LNCaP clone FGC (cell line): Measurements from ENCODE around the gene APOBEC3F.
"Not testable (repeated sequence)": the region's sequence is repeated elsewhere in the genome, so short reads cannot be mapped to it uniquely, and the experiment has no call there.

Experiments used
- DNase-seq: peaks from one replicate; pipeline ENCODE4 v3.0.0-alpha.2; 2011; ENCODE audit warnings: low read depth
- H3K4me3 ChIP-seq: 2 replicates; pipeline ENCODE4 v1.5.1; 2011; ENCODE audit warnings: mild to moderate bottlenecking, low read depth, low read length, control low read depth
- CTCF ChIP-seq: IDR thresholded peaks from 2 replicates; pipeline ENCODE4 v1.5.1; 2012; ENCODE audit warnings: mild to moderate bottlenecking; ENCODE audit not compliant: control insufficient read depth, insufficient read depth; ENCODE audit errors: extremely low read depth

Gene APOBEC3F

DNA sequence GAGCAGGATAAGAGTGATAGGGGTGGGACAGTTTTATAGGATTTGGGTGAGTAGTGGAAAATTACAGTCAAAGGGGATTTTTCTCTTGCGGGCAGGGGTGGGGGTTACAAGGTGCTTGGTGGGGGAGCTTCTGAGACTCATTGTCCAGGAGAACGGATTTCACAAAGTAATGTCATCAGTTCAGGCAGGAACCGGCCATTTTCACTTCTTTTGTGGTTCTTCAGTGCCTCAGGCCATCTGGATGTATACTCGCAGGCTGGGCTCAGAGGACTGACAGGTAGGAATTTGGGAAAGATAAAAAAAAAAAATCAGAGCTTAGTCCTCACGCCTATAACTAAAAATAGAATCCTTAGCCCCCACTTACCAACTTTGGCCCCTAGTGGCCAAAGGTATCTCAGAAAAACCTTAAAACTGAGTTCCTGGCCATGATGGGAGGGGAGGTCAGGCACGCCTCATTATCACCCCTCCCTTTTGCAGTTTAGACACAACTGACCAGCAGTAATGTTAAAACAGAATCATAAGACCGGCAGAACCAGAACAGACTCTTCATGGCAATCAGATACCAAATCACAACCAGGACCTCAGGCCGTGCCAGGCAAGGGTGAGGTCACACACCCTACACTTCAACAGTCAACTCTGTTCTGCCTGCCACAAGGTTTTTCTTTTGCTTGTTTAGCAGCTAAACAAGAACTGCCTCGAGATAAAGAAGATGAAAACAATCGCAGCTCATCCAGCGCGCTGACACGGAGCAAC, 27.5 kb downstream of the APOBEC3F start:
- H3K4me3 ChIP-seq: no peak overlapping the region
- peak; percentile 13 for DNase-seq
- TF ChIP-seq CTCF: no peak

GRCh38 chr22:39070186-39070585, 29.5 kb downstream of the APOBEC3F start:
- no peak overlapping the region for H3K4me3 ChIP-seq
- TF ChIP-seq CTCF: no peak
- DNase-seq: no peak

DNA sequence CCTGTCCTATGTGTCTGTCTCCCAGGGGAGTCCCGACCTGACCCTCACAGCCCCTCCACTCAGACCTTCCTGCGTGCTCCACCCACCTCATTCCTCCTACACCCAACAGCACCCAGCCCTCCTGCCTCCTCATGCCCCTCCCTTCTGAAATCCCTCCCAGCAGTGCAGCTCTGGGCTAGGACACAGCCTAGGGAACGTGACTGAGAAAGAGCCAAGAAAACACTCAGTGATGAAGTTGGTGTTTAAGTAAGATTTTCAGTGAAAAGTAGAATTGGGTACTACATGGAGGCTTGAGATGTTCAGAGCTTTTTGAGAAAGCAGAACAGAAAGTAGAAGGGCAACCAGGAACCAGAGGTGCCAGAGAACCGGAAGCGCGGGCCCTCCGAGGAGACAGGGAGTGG, 31.9 kb downstream of the APOBEC3F start:
- H3K4me3 ChIP-seq, DNase-seq: not testable (repeated sequence)

DNA sequence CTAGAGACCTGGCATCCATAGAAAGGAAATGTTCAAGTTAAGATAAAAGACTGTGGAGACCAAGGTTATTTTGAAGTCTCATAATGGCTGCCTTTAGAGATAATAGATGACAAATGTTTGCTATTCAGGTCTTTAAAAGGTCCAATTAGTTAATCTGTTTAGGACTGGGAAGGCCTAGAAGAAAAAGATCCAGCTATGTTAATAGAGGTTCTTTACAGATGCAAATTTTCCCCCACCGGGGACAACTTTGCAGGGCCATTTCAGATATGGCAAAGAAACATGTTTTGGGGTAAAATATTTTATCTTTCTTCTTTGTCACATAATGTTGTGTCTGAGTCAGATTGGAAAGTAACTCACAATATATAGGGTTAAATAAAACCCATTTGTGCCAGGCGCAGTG, 33.3 kb downstream of the APOBEC3F start:
- no peak for TF ChIP-seq CTCF
- DNase-seq: no peak
- H3K4me3 ChIP-seq: no peak overlapping the region

DNA sequence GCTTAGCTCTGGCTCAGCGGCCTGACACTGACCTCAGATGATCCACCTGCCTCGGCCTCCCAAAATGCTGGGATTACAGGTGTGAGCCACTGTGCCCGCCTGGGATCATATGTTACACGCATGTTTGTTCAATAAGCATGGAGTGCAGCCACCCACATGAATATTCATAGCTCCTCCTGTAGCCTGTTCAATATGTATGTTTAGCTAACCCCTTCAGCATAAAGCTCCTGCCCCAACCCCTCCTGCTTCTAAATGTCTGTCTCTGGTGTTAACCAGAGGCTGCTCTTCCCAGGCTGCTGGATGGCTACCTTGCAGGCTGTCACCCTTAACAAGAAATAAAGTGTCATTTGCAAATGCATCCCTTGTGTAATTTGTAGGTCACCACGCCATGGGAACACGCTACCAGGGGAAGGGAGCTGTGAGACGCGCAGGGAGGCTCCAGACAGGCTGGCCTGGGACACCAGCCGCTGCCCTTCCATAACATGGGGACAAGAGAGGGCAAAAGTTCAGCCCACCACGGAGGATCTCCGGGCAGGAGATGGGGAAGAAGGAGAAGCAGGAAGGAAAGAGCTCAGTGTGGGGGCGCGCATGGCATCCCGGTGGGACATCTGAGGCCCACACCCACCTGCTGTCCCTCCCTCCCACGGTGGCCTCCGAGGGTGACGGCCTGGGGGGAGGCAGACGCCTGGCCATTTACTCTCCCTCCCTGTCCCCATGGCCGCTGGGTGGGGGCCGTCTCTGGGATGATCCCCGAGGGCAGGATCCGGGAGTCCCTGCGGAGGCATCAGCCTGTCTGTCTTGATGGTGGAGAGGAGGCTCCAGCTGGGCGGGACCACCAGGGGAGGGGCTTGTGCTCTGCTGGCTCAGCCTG, 35.7 kb downstream of the APOBEC3F start:
- H3K4me3 ChIP-seq, DNase-seq: not testable (repeated sequence)

- DNase-seq, H3K4me3 ChIP-seq: not testable (repeated sequence)
Measured at GRCh38 chr22:39077026-39077840, 36.6 kb downstream of the APOBEC3F start, which contains the start of gene APOBEC3G. TSS of gene APOBEC3G (plus strand) at chr22:39077275. CDS start at chr22:39077362, 87 bp downstream.

GRCh38 chr22:39077912-39078311, 37.2 kb downstream of the APOBEC3F start:
- not testable (repeated sequence) for H3K4me3 ChIP-seq, DNase-seq

GRCh38 chr22:39078329-39078728, 37.7 kb downstream of the APOBEC3F start:
- H3K4me3 ChIP-seq: no peak overlapping the region
- DNase-seq: no peak
- no peak for TF ChIP-seq CTCF

DNA sequence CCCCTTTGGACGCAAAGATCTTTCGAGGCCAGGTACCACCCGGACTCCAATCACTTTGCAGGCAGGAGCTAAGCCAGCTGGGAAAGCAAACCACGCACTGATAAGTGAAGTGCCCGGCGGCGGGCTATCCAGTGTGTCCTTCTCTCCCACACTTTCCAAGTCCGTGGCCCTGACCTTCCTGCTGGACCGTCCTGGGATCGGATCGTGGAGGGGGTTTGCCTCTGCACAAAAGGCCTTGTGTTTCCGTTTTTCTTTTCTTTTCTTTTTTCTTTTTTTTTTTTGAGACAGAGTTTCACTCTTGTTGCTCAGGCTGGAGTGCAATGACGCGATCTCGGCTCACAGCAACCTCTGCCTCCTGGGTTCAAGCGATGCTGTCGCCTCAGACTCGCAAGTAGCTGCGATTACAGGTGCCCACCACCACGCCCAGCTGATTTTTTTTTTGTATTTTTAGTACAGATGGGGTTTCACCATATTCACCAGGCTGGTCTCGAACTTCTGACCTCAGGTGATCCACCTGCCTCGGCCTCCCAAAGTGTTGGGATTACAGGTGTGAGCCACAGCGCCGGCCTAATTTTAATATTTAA, 38.5 kb downstream of the APOBEC3F start:
- not testable (repeated sequence) for DNase-seq, H3K4me3 ChIP-seq
